GM21786 (cell line): ENCODE measurements around the gene COMMD1.

ENCODE experiments used
- ATAC-seq: cut with Tn5 transposase; IDR thresholded peaks from one replicate; pipeline ENCODE4 v1.9.1; 2021; ENCODE audit not compliant: unreplicated experiment

COMMD1 gene

DNA sequence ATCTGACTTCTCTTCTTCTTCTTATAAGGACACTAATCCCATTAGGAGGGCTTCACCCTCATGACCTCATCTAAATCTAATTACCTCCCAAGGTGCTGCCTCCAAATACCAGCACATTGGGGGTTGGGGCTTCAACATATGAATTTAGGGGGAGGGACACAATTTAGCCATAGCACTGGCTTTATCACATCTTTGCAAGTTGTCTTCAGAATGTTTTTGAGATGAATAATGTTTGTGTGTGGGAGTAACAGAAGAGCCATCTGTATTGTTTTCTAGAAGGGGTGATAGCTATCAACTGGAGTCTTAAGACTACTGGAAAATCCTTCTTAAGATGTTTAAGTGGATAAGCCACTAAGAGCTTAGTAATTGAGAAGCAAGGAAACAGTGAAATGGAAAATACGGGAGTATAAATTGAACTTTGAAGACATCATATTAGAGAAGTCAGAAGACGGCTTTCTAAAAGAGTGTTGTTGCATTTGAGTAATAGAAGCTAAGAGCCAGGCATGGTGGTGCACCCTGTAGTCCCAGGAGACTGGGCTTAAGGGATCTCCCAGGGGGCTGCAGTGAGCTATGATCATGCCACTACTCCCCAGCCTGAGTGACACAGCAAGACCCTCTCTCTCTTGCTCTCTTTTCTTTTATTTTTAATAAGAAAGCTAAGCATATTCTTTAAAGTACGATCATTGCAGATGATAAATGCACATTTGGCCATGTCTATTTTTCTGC, 257.8 kb downstream of the COMMD1 start:
- ATAC-seq = no peak

- ATAC-seq = no peak
These were observed 258.4 kb downstream of the COMMD1 start for GRCh38 chr2:62163834-62164233.

- no peak for ATAC-seq
These were observed 270.3 kb downstream of the COMMD1 start for GRCh38 chr2:62175728-62176127.

DNA sequence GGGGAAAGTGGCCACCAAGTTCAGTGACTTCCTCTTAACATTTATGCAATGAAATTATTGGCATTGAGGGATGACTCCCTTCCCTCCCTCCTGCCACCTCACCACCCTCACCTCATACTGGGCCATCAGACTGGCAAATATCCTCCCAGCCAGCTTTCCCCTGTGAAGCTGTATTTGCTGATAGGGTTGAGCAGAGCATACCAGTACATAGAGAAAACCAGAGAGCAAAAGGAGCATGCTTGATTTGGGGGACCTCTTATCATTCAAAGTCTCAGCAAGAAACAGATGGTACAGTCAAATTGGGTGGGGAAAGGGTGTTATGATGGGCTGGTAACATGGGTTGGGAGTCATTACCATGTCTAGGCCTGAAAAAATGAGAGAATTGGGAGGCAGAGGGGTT, 271.3 kb downstream of the COMMD1 start:
- ATAC-seq = no peak

GRCh38 chr2:62177392-62178049, 272.0 kb downstream of the COMMD1 start:
- no peak for ATAC-seq

- no peak for ATAC-seq
These were observed 273.3 kb downstream of the COMMD1 start for GRCh38 chr2:62178741-62179271.

DNA sequence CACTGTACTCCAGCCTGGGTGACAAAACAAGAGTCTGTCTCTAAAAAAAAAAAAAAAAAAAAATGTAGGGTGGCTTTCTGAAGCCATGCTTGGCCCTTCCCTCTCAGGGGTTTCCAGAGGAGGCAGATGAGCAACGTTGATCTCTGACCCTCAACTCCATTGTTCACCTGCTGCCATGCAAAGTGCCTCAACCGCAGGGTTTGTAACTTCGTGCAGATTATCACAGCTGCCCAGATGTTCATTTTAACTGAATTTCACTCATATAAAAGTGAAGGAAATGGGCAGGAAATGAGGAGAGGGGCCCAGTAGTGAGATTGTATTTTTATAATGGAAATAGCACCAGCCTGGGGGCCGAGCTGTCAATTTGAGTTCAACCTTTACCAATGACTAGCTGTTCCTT, 275.5 kb downstream of the COMMD1 start:
- ATAC-seq = no peak

GRCh38 chr2:62181843-62182242, 276.4 kb downstream of the COMMD1 start:
- ATAC-seq = no peak

- no peak for ATAC-seq
These were observed 279.2 kb downstream of the COMMD1 start for GRCh38 chr2:62184512-62185230.
